OCI-LY3 (cell line): ENCODE measurements around the gene HECTD1.

Experiments used
- H2AFZ ChIP-seq: fragments of 200-600, 300-600 bp; shearing (Covaris generic); 2 replicates; pipeline ENCODE4 v1.6.0; 2014; ENCODE audit warnings: antibody characterized with exemption, low read depth, low read length
- H3K27ac ChIP-seq: fragments of 200-600, 300-600 bp; sonication (generic); 2 replicates; pipeline ENCODE4 v1.5.1; 2014; ENCODE audit warnings: mild to moderate bottlenecking, low read length, moderate library complexity, mixed read lengths
- H3K27me3 ChIP-seq: fragments of 200-600, 300-600 bp; sonication (generic); 2 replicates; pipeline ENCODE4 v1.6.1; 2014; ENCODE audit warnings: low read depth, low read length, mixed read lengths
- H3K36me3 ChIP-seq: fragments of 200-600, 300-600 bp; sonication (generic); replicated peaks from 2 replicates; pipeline ENCODE3; 2014; ENCODE audit warnings: low read depth, low read length, mixed read lengths
- H3K4me1 ChIP-seq: fragments of 300-600, 200-600 bp; sonication (generic); 2 replicates; pipeline ENCODE4 v1.6.1; 2014; ENCODE audit warnings: low read length, mixed read lengths
- H3K4me2 ChIP-seq: fragments of 200-600, 300-600 bp; sonication (generic); 2 replicates; pipeline ENCODE4 v1.6.1; 2014; ENCODE audit warnings: low read length, mixed read lengths
- H3K4me3 ChIP-seq: fragments of 300-600, 200-600 bp; sonication (generic); 2 replicates; pipeline ENCODE4 v1.5.1; 2014; ENCODE audit warnings: antibody characterized with exemption, mild to moderate bottlenecking, low read length, moderate library complexity
- H3K79me2 ChIP-seq: fragments of 300-600, 200-600 bp; shearing (Covaris generic); 2 replicates; pipeline ENCODE4 v1.6.1; 2014; ENCODE audit warnings: mild to moderate bottlenecking, low read length, mixed read lengths
- H3K9ac ChIP-seq: fragments of 300-600, 200-600 bp; shearing (Covaris generic); 2 replicates; pipeline ENCODE4 v1.6.0; 2014; ENCODE audit warnings: mild to moderate bottlenecking, low read length, moderate library complexity
- H3K9me3 ChIP-seq: fragments of 200-600, 300-600 bp; shearing (Covaris generic); 2 replicates; pipeline ENCODE4 v1.6.1; 2014; ENCODE audit warnings: low read length, mixed read lengths; ENCODE audit not compliant: insufficient read depth
- H4K20me1 ChIP-seq: fragments of 200-600, 300-600 bp; sonication (generic); 2 replicates; pipeline ENCODE4 v1.6.1; 2016; ENCODE audit warnings: low read length, mixed read lengths; ENCODE audit not compliant: insufficient read depth
- CTCF ChIP-seq: fragments of 200-600, 300-600 bp; sonication (generic); IDR thresholded peaks from 2 replicates; pipeline ENCODE4 v1.5.1; 2014; ENCODE audit warnings: antibody characterized with exemption, low read length, low read depth
- EZH2phosphoT487 ChIP-seq: fragments of 200-600 bp; shearing (Covaris generic); IDR thresholded peaks from 2 replicates; pipeline ENCODE4 v1.6.1; 2018; ENCODE audit warnings: antibody characterized with exemption, mixed run types, low read depth

HECTD1 gene

DNA sequence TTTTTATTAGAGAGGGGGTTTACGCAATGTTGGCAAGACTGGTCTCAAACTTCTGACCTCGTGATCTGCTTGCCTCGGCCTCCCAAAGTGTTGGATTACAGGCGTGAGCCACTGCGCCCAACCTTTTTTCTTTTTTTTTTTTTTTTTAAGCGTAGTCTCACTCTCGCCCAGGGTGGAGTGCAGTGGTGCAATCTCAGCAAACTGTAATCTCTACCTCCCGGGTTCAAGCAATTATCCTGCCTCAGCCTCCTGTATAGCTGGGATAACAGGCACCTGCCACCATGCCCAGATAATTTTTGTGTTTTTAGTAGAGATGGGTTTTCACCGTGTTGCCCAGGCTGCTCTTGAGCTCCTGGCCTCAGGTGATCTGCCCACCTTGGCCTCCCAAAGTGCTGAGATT lies 8.8 kb upstream of the HECTD1 start:
- H4K20me1 ChIP-seq: no peaks in the 10 kb centered on the region
- H3K27ac ChIP-seq: no peak overlapping the region
- H3K36me3 ChIP-seq: no peaks in the 10 kb centered on the region
- no peaks in the 10 kb centered on the region for H3K9me3 ChIP-seq
- H3K4me2 ChIP-seq: no peak overlapping the region
- TF ChIP-seq CTCF (no peak), EZH2phosphoT487 (no peak)
- H3K4me3 ChIP-seq: no peak overlapping the region
- H3K79me2 ChIP-seq: no peaks in the 10 kb centered on the region
- no peak overlapping the region for H2AFZ ChIP-seq
- H3K27me3 ChIP-seq: no peaks in the 10 kb centered on the region
- no peaks in the 10 kb centered on the region for H3K4me1 ChIP-seq
- H3K9ac ChIP-seq: no peak overlapping the region

GRCh38 chr14:31212893-31213292 lies 5.3 kb upstream of the HECTD1 start:
- no peaks in the 10 kb centered on the region for H3K79me2 ChIP-seq
- no peaks in the 10 kb centered on the region for H3K36me3 ChIP-seq
- no peaks in the 10 kb centered on the region for H3K9me3 ChIP-seq
- no peak overlapping the region for H3K27ac ChIP-seq
- H3K9ac ChIP-seq: no peak overlapping the region
- TF ChIP-seq CTCF (no peak), EZH2phosphoT487 (no peak)
- H3K27me3 ChIP-seq: no peaks in the 10 kb centered on the region
- no peak overlapping the region for H3K4me3 ChIP-seq
- peaks cover 9% of the 10 kb centered on the region for H3K4me1 ChIP-seq
- no peak overlapping the region for H2AFZ ChIP-seq
- no peak overlapping the region for H3K4me2 ChIP-seq
- no peaks in the 10 kb centered on the region for H4K20me1 ChIP-seq

GRCh38 chr14:31209605-31210004 lies 2.0 kb upstream of the HECTD1 start:
- peaks cover 22% of the 10 kb centered on the region for H3K4me1 ChIP-seq
- H2AFZ ChIP-seq: no peak overlapping the region
- TF ChIP-seq EZH2phosphoT487 (no peak), CTCF (no peak)
- H3K9me3 ChIP-seq: no peaks in the 10 kb centered on the region
- no peaks in the 10 kb centered on the region for H3K27me3 ChIP-seq
- H3K9ac ChIP-seq: no peak overlapping the region
- H3K79me2 ChIP-seq: peaks cover 29% of the 10 kb centered on the region
- no peak overlapping the region for H3K4me3 ChIP-seq
- peaks cover 4% of the 10 kb centered on the region for H3K36me3 ChIP-seq
- H4K20me1 ChIP-seq: peaks cover 19% of the 10 kb centered on the region
- H3K27ac ChIP-seq: no peak overlapping the region
- H3K4me2 ChIP-seq: no peak overlapping the region

GRCh38 chr14:31208546-31209424 lies 1.2 kb upstream of the HECTD1 start:
- H2AFZ ChIP-seq: peak overlapping the region; percentile 71
- peaks cover 22% of the 10 kb centered on the region for H3K4me1 ChIP-seq
- peaks cover 20% of the 10 kb centered on the region for H4K20me1 ChIP-seq
- no peak for TF ChIP-seq EZH2phosphoT487
- no peak for TF ChIP-seq CTCF
- H3K36me3 ChIP-seq: peaks cover 4% of the 10 kb centered on the region
- no peaks in the 10 kb centered on the region for H3K9me3 ChIP-seq
- no peaks in the 10 kb centered on the region for H3K27me3 ChIP-seq
- peak overlapping the region; percentile 89 for H3K4me3 ChIP-seq
- peak overlapping the region; percentile 92 for H3K27ac ChIP-seq
- H3K79me2 ChIP-seq: peaks cover 37% of the 10 kb centered on the region
- H3K4me2 ChIP-seq: peak overlapping the region; percentile 87
- peak overlapping the region; percentile 73 for H3K9ac ChIP-seq
